ENCODE measurements around the gene CNTN3. TPM values are rescaled to one million over a fixed set of nuclear protein-coding genes. Genes with fewer than 3 reads are reported as not detected.

The CNTN3 gene
- total RNA-seq, 2 donors from 2014 or later, result 1.1 to 2.0 TPM

- WGBS, 2 experiments (ENCODE audit: insufficient coverage in 1 of 2, insufficient read length in 1 of 2), result 83% methylated on average over 2 of the region's 2 CpGs; no CpG with 5 or more reads in 1 of the 2 experiments
- Histone ChIP-seq H3K4me3 (ENCODE audit: low read length) (no peak overlapping the region), H3K9ac (ENCODE audit: extremely low read depth, low read length, poor library complexity, severe bottlenecking) (no peak overlapping the region), H3K27me3 (ENCODE audit: control insufficient read depth, insufficient read depth, low read length, poor library complexity, severe bottlenecking) (no peaks in the 10 kb centered on the region), H3K9me3 (ENCODE audit: control insufficient read depth, low read length) (no peaks in the 10 kb centered on the region), H3K27ac (ENCODE audit: low read depth, low read length) (no peak overlapping the region), H3K36me3 (ENCODE audit: control insufficient read depth, insufficient read depth, low read length) (no peaks in the 10 kb centered on the region), H3K4me1 (ENCODE audit: control insufficient read depth, insufficient read depth, low read length) (no peaks in the 10 kb centered on the region)
- Mint-ChIP-seq H3K36me3 (ENCODE audit: low read depth) (no peaks in the 10 kb centered on the region), H3K4me3 (no peak overlapping the region), H3K4me1 (no peaks in the 10 kb centered on the region), H3K27ac (no peak overlapping the region), H3K9me3 (no peaks in the 10 kb centered on the region), H3K27me3 (ENCODE audit: insufficient read depth) (peaks cover 2% of the 10 kb centered on the region)
- TF ChIP-seq CTCF (conservative IDR thresholded peaks at IDR 0.05), result no peak
- no peak for DNase-seq
These were observed 37.4 kb upstream of the CNTN3 start for GRCh38 chr3:74651885-74652284.

- H3K9me3 Mint-ChIP-seq, result no peaks in the 10 kb centered on the region
- H3K27ac ChIP-seq (ENCODE audit: low read depth, low read length), result no peak overlapping the region
- H3K36me3 ChIP-seq (ENCODE audit: control insufficient read depth, insufficient read depth, low read length), result no peaks in the 10 kb centered on the region
- H3K9me3 ChIP-seq (ENCODE audit: control insufficient read depth, low read length), result no peaks in the 10 kb centered on the region
- DNase-seq, result no peak
- H3K4me1 ChIP-seq (ENCODE audit: control insufficient read depth, insufficient read depth, low read length), result no peaks in the 10 kb centered on the region
- H3K4me3 ChIP-seq (ENCODE audit: low read length), result no peak overlapping the region
- no peaks in the 10 kb centered on the region for H3K36me3 Mint-ChIP-seq (ENCODE audit: low read depth)
- 87 to 100% methylated on average over 1 to 2 of the region's 2 CpGs for WGBS, 2 experiments (ENCODE audit: insufficient coverage in 1 of 2, insufficient read length in 1 of 2)
- H3K4me1 Mint-ChIP-seq, result no peaks in the 10 kb centered on the region
- no peak for TF ChIP-seq CTCF (conservative IDR thresholded peaks at IDR 0.05)
- peaks cover 2% of the 10 kb centered on the region for H3K27me3 Mint-ChIP-seq (ENCODE audit: insufficient read depth)
- no peaks in the 10 kb centered on the region for H3K27me3 ChIP-seq (ENCODE audit: control insufficient read depth, insufficient read depth, low read length, poor library complexity, severe bottlenecking)
- H3K4me3 Mint-ChIP-seq, result no peak overlapping the region
- H3K27ac Mint-ChIP-seq, result no peak overlapping the region
- no peak overlapping the region for H3K9ac ChIP-seq (ENCODE audit: extremely low read depth, low read length, poor library complexity, severe bottlenecking)
These were observed 36.8 kb upstream of the CNTN3 start for GRCh38 chr3:74651292-74651691.

GRCh38 chr3:74648107-74648506 lies 33.6 kb upstream of the CNTN3 start:
- Histone ChIP-seq H3K9ac (ENCODE audit: extremely low read depth, low read length, poor library complexity, severe bottlenecking) (no peak overlapping the region), H3K4me3 (ENCODE audit: low read length) (no peak overlapping the region), H3K36me3 (ENCODE audit: control insufficient read depth, insufficient read depth, low read length) (no peaks in the 10 kb centered on the region), H3K9me3 (ENCODE audit: control insufficient read depth, low read length) (no peaks in the 10 kb centered on the region), H3K4me1 (ENCODE audit: control insufficient read depth, insufficient read depth, low read length) (no peaks in the 10 kb centered on the region), H3K27me3 (ENCODE audit: control insufficient read depth, insufficient read depth, low read length, poor library complexity, severe bottlenecking) (no peaks in the 10 kb centered on the region), H3K27ac (ENCODE audit: low read depth, low read length) (no peak overlapping the region)
- WGBS, 2 experiments (ENCODE audit: insufficient coverage in 1 of 2, insufficient read length in 1 of 2), result 90 to 93% methylated on average over 2 to 3 of the region's 4 CpGs
- TF ChIP-seq CTCF (conservative IDR thresholded peaks at IDR 0.05), result no peak
- Mint-ChIP-seq H3K27me3 (ENCODE audit: insufficient read depth) (no peaks in the 10 kb centered on the region), H3K36me3 (ENCODE audit: low read depth) (no peaks in the 10 kb centered on the region), H3K4me3 (no peak overlapping the region), H3K9me3 (no peaks in the 10 kb centered on the region), H3K27ac (no peak overlapping the region), H3K4me1 (peaks cover 7% of the 10 kb centered on the region)
- no peak for DNase-seq
